DND-41 (cell line): ENCODE results near the gene STARD7.
A peak's percentile ranks its signal among the peaks of the same experiment; 100 is the strongest.

Experiments
- CTCF ChIP-seq: IDR thresholded peaks from 2 replicates; pipeline ENCODE4 v1.5.1; 2012; ENCODE audit warnings: borderline replicate concordance, low read length, moderate library complexity, mild to moderate bottlenecking; ENCODE audit not compliant: poor library complexity, severe bottlenecking; ENCODE audit errors: extremely low read depth
- EZH2 ChIP-seq: IDR thresholded peaks from 3 replicates; pipeline ENCODE4 v1.6.1; 2012; ENCODE audit warnings: borderline replicate concordance, low read depth, mild to moderate bottlenecking, moderate library complexity, low read length, inconsistent platforms; ENCODE audit not compliant: severe bottlenecking

GRCh38 chr2:96174251-96175144 lies 34.1 kb downstream of the STARD7 start:
- TF ChIP-seq CTCF: peak; percentile 98
- no peak for TF ChIP-seq EZH2
